HCT116 (cell line): ENCODE data around the gene LCAT. TPM values are rescaled to one million over a fixed set of nuclear protein-coding genes. Genes with fewer than 3 reads are reported as not detected.

Source experiments
- ATAC-seq: fragments of 200-7000 bp; cut with Tn5 transposase; 2 replicates; pipeline ENCODE4 v1.9.1; 2020; ENCODE audit warnings: mild to moderate bottlenecking, moderate library complexity
- BruUV-seq: library from RNA; stranded (reverse); fragments of 400-500 nt; replicated peaks from 2 replicates; lab custom pipeline; 2021; lab: Mats Ljungman, UMichigan
- CTCF ChIA-PET: fragments of 300-600 bp; sonication (Branson Sonifier 250); formaldehyde crosslinking; loops from one replicate; lab custom pipeline; 2021; ENCODE audit warnings: antibody characterized with exemption; lab: Charles Lee
- POLR2A ChIA-PET: fragments of 300-600, 350-600 bp; sonication (Branson Sonifier 250); formaldehyde crosslinking; loops from one replicate; lab custom pipeline; 2021; ENCODE audit warnings: antibody characterized with exemption; lab: Charles Lee
- RAD21 ChIA-PET, 2 experiments: fragments of 300-600 bp; sonication (Branson Sonifier 250); formaldehyde crosslinking; loops; one replicate each; lab custom pipeline; 2023; ENCODE audit warnings: low total read pairs in 2 of 2; ENCODE audit not compliant: uncharacterized antibody in 2 of 2, unreplicated experiment in 2 of 2, low non-redundant PET in 1 of 2; lab: Charles Lee
- DNase-seq: peaks from one replicate; pipeline ENCODE4 v3.0.0-alpha.2; 2010; ENCODE audit warnings: low read depth, low spot score
- H2AFZ ChIP-seq: fragments of 200-600 bp; shearing (Covaris generic), sonication (generic); 2 replicates; pipeline ENCODE4 v1.6.1; 2017; ENCODE audit warnings: low read depth, mixed run types, mixed read lengths, antibody characterized with exemption, low read length; ENCODE audit not compliant: poor library complexity, severe bottlenecking
- H3K27ac ChIP-seq: 2 replicates; pipeline ENCODE4 v1.5.1; 2012; ENCODE audit warnings: low read depth, low read length
- H3K27me3 ChIP-seq: fragments of 200-600 bp; sonication (generic); 2 replicates; pipeline ENCODE4 v1.6.1; 2016; ENCODE audit warnings: mixed run types, low read length, mixed read lengths; ENCODE audit not compliant: insufficient read depth
- H3K36me3 ChIP-seq, 2 experiments: fragments of 200-500 bp in 1 of 2; fragments of 200-600 bp in 1 of 2; sonication (Bioruptor generic) in 1 of 2; sonication (generic) in 1 of 2; 2 replicates each; pipeline versions ENCODE4 v1.5.1 to v1.6.1; 2014 to 2016; ENCODE audit warnings: low read length in 2 of 2, inconsistent platforms in 1 of 2, mixed read lengths in 1 of 2, mixed run types in 1 of 2; ENCODE audit not compliant: insufficient read depth in 2 of 2, control insufficient read depth in 1 of 2
- H3K4me1 ChIP-seq, 2 experiments: fragments of 200-600 bp in 1 of 2; sonication (generic) in 1 of 2; 2 replicates each; pipeline versions ENCODE4 v1.5.1 to v1.6.1; 2012 to 2017; ENCODE audit warnings: low read length in 2 of 2, inconsistent platforms in 1 of 2, mild to moderate bottlenecking in 1 of 2, mixed read lengths in 1 of 2, mixed run types in 1 of 2, moderate library complexity in 1 of 2; ENCODE audit not compliant: insufficient read depth in 2 of 2, control insufficient read depth in 1 of 2
- H3K4me2 ChIP-seq: fragments of 200-600 bp; sonication (generic); 2 replicates; pipeline ENCODE4 v1.6.1; 2017; ENCODE audit warnings: mixed run types, low read length, mixed read lengths
- H3K4me3 ChIP-seq, 2 experiments: fragments of 200-600 bp in 1 of 2; sonication (generic) in 1 of 2; replicated peaks in 1 of 2; 2 replicates each; pipeline ENCODE4 v1.5.1; 2011 to 2016; ENCODE audit warnings: low read length in 2 of 2, control low read depth in 1 of 2, low read depth in 1 of 2, mild to moderate bottlenecking in 1 of 2, mixed read lengths in 1 of 2, mixed run types in 1 of 2
- H3K79me2 ChIP-seq: fragments of 200-600 bp; sonication (generic); 2 replicates; pipeline ENCODE4 v1.6.1; 2017; ENCODE audit warnings: mild to moderate bottlenecking, mixed run types, low read length, moderate library complexity, mixed read lengths; ENCODE audit not compliant: insufficient read depth
- H3K9ac ChIP-seq: fragments of 200-600 bp; sonication (generic); 2 replicates; pipeline ENCODE4 v1.6.1; 2016; ENCODE audit warnings: low read length, mixed read lengths
- H3K9me2 ChIP-seq: fragments of 200-600 bp; sonication (generic), shearing (Covaris generic); 2 replicates; pipeline ENCODE4 v1.6.1; 2017; ENCODE audit warnings: mixed run types, mild to moderate bottlenecking, moderate library complexity; ENCODE audit not compliant: insufficient read depth
- H3K9me3 ChIP-seq, 2 experiments: fragments of 200-500 bp in 1 of 2; fragments of 200-600 bp in 1 of 2; sonication (Bioruptor generic) in 1 of 2; sonication (generic) in 1 of 2; 2 replicates each; pipeline ENCODE4 v1.6.1; 2014 to 2017; ENCODE audit warnings: low read length in 2 of 2, mixed read lengths in 2 of 2, inconsistent platforms in 1 of 2, low read depth in 1 of 2, mild to moderate bottlenecking in 1 of 2, mixed run types in 1 of 2, moderate library complexity in 1 of 2; ENCODE audit not compliant: control insufficient read depth in 1 of 2, insufficient read depth in 1 of 2
- H4K20me1 ChIP-seq: fragments of 200-600 bp; sonication (generic), shearing (Covaris generic); 2 replicates; pipeline ENCODE4 v1.6.1; 2017; ENCODE audit warnings: mixed run types, mild to moderate bottlenecking, moderate library complexity; ENCODE audit not compliant: insufficient read depth
- CBX3 ChIP-seq: IDR thresholded peaks from 2 replicates; pipeline ENCODE4 v1.6.1; 2012; ENCODE audit warnings: low read depth
- CEBPB ChIP-seq: IDR thresholded peaks from 2 replicates; pipeline ENCODE4 v1.6.1; 2012; ENCODE audit warnings: low read depth
- EGR1 ChIP-seq: IDR thresholded peaks from 2 replicates; pipeline ENCODE4 v1.6.1; 2012; ENCODE audit warnings: low read depth
- EZH2 ChIP-seq: fragments of 200-600 bp; sonication (generic); IDR thresholded peaks from 2 replicates; pipeline ENCODE4 v1.6.1; 2017; ENCODE audit warnings: antibody characterized with exemption, mixed run types
- FOSL1 ChIP-seq: IDR thresholded peaks from 2 replicates; pipeline ENCODE4 v1.6.1; 2012; ENCODE audit warnings: low read depth
- JUND ChIP-seq: IDR thresholded peaks from 2 replicates; pipeline ENCODE4 v1.6.1; 2012
- MAX ChIP-seq: IDR thresholded peaks from 2 replicates; pipeline ENCODE4 v1.6.1; 2012
- POLR2A ChIP-seq: IDR thresholded peaks from 2 replicates; pipeline ENCODE4 v1.7.0; 2011; ENCODE audit warnings: borderline replicate concordance; ENCODE audit not compliant: insufficient read depth, insufficient read length; ENCODE audit errors: extremely low read depth
- SIN3A ChIP-seq: IDR thresholded peaks from 2 replicates; pipeline ENCODE4 v1.6.1; 2012; ENCODE audit warnings: low read depth
- TCF7L2 ChIP-seq: IDR thresholded peaks from 2 replicates; pipeline ENCODE4 v1.7.0; 2011; ENCODE audit warnings: borderline replicate concordance, inconsistent platforms; ENCODE audit not compliant: insufficient read depth, insufficient read length; ENCODE audit errors: extremely low read depth
- YY1 ChIP-seq: IDR thresholded peaks from 2 replicates; pipeline ENCODE4 v1.6.1; 2011; ENCODE audit warnings: low read length, low read depth, moderate library complexity, mild to moderate bottlenecking; ENCODE audit not compliant: insufficient replicate concordance; ENCODE audit errors: extremely low read depth
- ZFX ChIP-seq: fragments of 450-650 bp; IDR thresholded peaks from 2 replicates; pipeline ENCODE4 v1.6.1; 2017
- intact Hi-C: fragments of 100-400 bp; cut with micrococcal nuclease; formaldehyde crosslinking; loops from 2 replicates; pipeline ENCODE4 v1.10.0; 2022
- total RNA-seq: library from RNA; stranded (reverse); gene quantifications from one replicate; pipeline ENCODE4 v1.2.1, GENCODE V29; 2021; ENCODE audit not compliant: unreplicated experiment
- TF ChIP-seq, protein P1 (sequence below), 3 experiments: fragments of 200-600 bp in 1 of 3; sonication (generic) in 1 of 3; IDR thresholded peaks in 2 of 3; conservative IDR thresholded peaks in 1 of 3; 2 replicates each; pipeline ENCODE4 v1.5.1; 2012 to 2017; ENCODE audit warnings: low read depth in 2 of 3, low read length in 2 of 3, antibody characterized with exemption in 1 of 3, borderline replicate concordance in 1 of 3, control low read depth in 1 of 3, mild to moderate bottlenecking in 1 of 3, mixed read lengths in 1 of 3, mixed run types in 1 of 3, moderate library complexity in 1 of 3; ENCODE audit not compliant: insufficient read depth in 1 of 3

Gene LCAT
- total RNA-seq, 1 experiment from 2014 or later, result 17.6 TPM

DNA sequence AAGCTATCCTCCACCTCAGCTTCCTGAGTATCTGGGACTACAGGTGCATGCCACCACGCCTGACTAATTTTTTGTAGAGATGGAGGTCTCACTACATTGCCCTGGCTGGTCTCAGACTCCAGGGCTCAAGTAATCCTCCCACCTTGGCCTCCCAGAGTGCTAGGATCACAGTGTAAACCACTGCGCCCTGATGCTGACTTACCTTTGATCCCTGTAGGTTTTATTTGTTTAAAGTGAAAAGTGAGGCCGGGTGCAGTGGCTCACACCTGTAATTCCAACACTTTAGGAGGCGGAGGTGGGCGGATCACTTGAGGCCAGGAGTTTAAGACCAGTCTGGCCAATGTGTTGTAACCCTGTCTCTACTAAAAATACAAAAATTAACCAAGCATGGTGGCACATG is 42.2 kb downstream of the LCAT start:
- no peaks in the 10 kb centered on the region for H4K20me1 ChIP-seq
- peaks cover 15% of the 10 kb centered on the region for H3K79me2 ChIP-seq
- no peak for TF ChIP-seq EGR1
- no peak for TF ChIP-seq YY1
- no peak for TF ChIP-seq JUND
- no peak for TF ChIP-seq FOSL1
- no peak for TF ChIP-seq POLR2A
- TF ChIP-seq CBX3, result no peak
- TF ChIP-seq MAX, result no peak
- TF ChIP-seq, protein P1, sequence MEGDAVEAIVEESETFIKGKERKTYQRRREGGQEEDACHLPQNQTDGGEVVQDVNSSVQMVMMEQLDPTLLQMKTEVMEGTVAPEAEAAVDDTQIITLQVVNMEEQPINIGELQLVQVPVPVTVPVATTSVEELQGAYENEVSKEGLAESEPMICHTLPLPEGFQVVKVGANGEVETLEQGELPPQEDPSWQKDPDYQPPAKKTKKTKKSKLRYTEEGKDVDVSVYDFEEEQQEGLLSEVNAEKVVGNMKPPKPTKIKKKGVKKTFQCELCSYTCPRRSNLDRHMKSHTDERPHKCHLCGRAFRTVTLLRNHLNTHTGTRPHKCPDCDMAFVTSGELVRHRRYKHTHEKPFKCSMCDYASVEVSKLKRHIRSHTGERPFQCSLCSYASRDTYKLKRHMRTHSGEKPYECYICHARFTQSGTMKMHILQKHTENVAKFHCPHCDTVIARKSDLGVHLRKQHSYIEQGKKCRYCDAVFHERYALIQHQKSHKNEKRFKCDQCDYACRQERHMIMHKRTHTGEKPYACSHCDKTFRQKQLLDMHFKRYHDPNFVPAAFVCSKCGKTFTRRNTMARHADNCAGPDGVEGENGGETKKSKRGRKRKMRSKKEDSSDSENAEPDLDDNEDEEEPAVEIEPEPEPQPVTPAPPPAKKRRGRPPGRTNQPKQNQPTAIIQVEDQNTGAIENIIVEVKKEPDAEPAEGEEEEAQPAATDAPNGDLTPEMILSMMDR (IDR thresholded peaks at IDR 0.05 in 2 of 3, conservative IDR thresholded peaks at IDR 0.05 in 1 of 3; ENCODE audit: borderline replicate concordance in 1 of 3, insufficient read depth in 1 of 3, low read depth in 2 of 3, low read length in 2 of 3), result no peak
- no peak for TF ChIP-seq SIN3A
- no peak for TF ChIP-seq CEBPB
- TF ChIP-seq EZH2, result no peak
- no peak for TF ChIP-seq TCF7L2
- TF ChIP-seq ZFX, result no peak
- DNase-seq (no peak), ATAC-seq (no peak)
- no TSS peak for BruUV-seq
- CTCF ChIA-PET, result no interaction called here
- RAD21 ChIA-PET, result no interaction called here
- POLR2A ChIA-PET, result no interaction called here
- H3K4me3 ChIP-seq, result no peak overlapping the region
- H3K27me3 ChIP-seq, result no peaks in the 10 kb centered on the region
- no peak overlapping the region for H2AFZ ChIP-seq
- H3K27ac ChIP-seq, result no peak overlapping the region
- H3K9me3 ChIP-seq, result no peaks in the 10 kb centered on the region
- intact Hi-C loops, result no loop called here
- H3K9ac ChIP-seq, result no peak overlapping the region
- H3K36me3 ChIP-seq, result no peaks in the 10 kb centered on the region; a peak in 1 of 4 replicates
- no peaks in the 10 kb centered on the region for H3K4me1 ChIP-seq
- H3K9me2 ChIP-seq, result no peaks in the 10 kb centered on the region
- H3K4me2 ChIP-seq, result no peak overlapping the region
